Sigmoid colon (tissue), 4 donors: Measurements from ENCODE around the gene BZW1.

Experiments used
- CTCF ChIP-seq, 4 experiments: fragments of 450-650 bp in 3 of 4; fragments of 200-600 bp in 1 of 4; IDR thresholded peaks; one replicate each; pipeline ENCODE4 v1.5.1; 2016 to 2019; ENCODE audit warnings: antibody characterized with exemption in 4 of 4, mild to moderate bottlenecking in 3 of 4, moderate library complexity in 2 of 4
- EP300 ChIP-seq, 4 donors: sonication (generic); formaldehyde crosslinking; IDR thresholded peaks; one replicate each; pipeline ENCODE4 v1.6.1; 2017; ENCODE audit warnings: antibody characterized with exemption in 4 of 4
- POLR2A ChIP-seq, 2 donors: fragments of 450-650 bp; IDR thresholded peaks; one replicate each; pipeline ENCODE4 v1.6.1; 2016; ENCODE audit warnings: antibody characterized with exemption in 2 of 2, mild to moderate bottlenecking in 2 of 2, moderate library complexity in 2 of 2
- POLR2AphosphoS5 ChIP-seq, 4 donors: sonication (generic); formaldehyde crosslinking; IDR thresholded peaks; one replicate each; pipeline ENCODE4 v1.6.1; 2017; ENCODE audit warnings: antibody characterized with exemption in 4 of 4

GRCh38 chr2:200834701-200835100, 23.0 kb downstream of the BZW1 start:
- TF ChIP-seq CTCF (IDR thresholded peaks at IDR 0.05): no peak
- no peak for TF ChIP-seq POLR2A (IDR thresholded peaks at IDR 0.05)
- no peak for TF ChIP-seq EP300 (IDR thresholded peaks at IDR 0.05)
- TF ChIP-seq POLR2AphosphoS5 (IDR thresholded peaks at IDR 0.05): no peak
